DOHH2 (cell line): ENCODE results near the gene SPON2.

Experiments
- H3F3A ChIP-seq: fragments of 200-600 bp; sonication (generic), shearing (Covaris generic); 2 replicates; pipeline ENCODE4 v1.6.0; 2016; ENCODE audit warnings: antibody characterized with exemption, mild to moderate bottlenecking; ENCODE audit not compliant: control insufficient read depth, insufficient read depth
- H3K27ac ChIP-seq: fragments of 200-600 bp; sonication (generic); 2 replicates; pipeline ENCODE4 v1.5.1; 2014; ENCODE audit warnings: low read depth, mild to moderate bottlenecking, low read length, moderate library complexity
- H3K27me3 ChIP-seq: fragments of 200-600 bp; sonication (generic); 2 replicates; pipeline ENCODE4 v1.6.1; 2014; ENCODE audit warnings: mild to moderate bottlenecking, low read length, mixed read lengths; ENCODE audit not compliant: control insufficient read depth
- H3K36me3 ChIP-seq: fragments of 200-600 bp; sonication (generic); 2 replicates; pipeline ENCODE4 v1.6.1; 2014; ENCODE audit warnings: mild to moderate bottlenecking, low read length, moderate library complexity, mixed read lengths; ENCODE audit not compliant: control insufficient read depth
- H3K4me1 ChIP-seq: fragments of 200-600 bp; sonication (generic); 2 replicates; pipeline ENCODE4 v1.6.1; 2014; ENCODE audit warnings: mild to moderate bottlenecking, low read length, mixed read lengths; ENCODE audit not compliant: control insufficient read depth
- H3K4me2 ChIP-seq: fragments of 200-600 bp; sonication (generic); 2 replicates; pipeline ENCODE4 v1.6.0; 2014; ENCODE audit warnings: mild to moderate bottlenecking, low read length, moderate library complexity
- H3K4me3 ChIP-seq: fragments of 200-600 bp; sonication (generic); 2 replicates; pipeline ENCODE4 v1.5.1; 2014; ENCODE audit warnings: mild to moderate bottlenecking, low read length, mixed read lengths
- H3K79me2 ChIP-seq: fragments of 200-600 bp; sonication (generic); 2 replicates; pipeline ENCODE4 v1.6.1; 2014; ENCODE audit warnings: mild to moderate bottlenecking, low read length, mixed read lengths; ENCODE audit not compliant: control insufficient read depth
- H3K9me2 ChIP-seq: fragments of 200-600 bp; sonication (generic); replicated peaks from 2 replicates; pipeline ENCODE4 v1.6.1; 2014; ENCODE audit warnings: mild to moderate bottlenecking, low read length, mixed read lengths; ENCODE audit not compliant: control insufficient read depth
- H3K9me3 ChIP-seq: fragments of 200-600 bp; sonication (generic); 2 replicates; pipeline ENCODE4 v1.6.1; 2014; ENCODE audit warnings: antibody characterized with exemption, low read length, mixed read lengths; ENCODE audit not compliant: control insufficient read depth, insufficient read depth
- H4K20me1 ChIP-seq: fragments of 200-600 bp; sonication (generic); 2 replicates; pipeline ENCODE4 v1.6.0; 2014; ENCODE audit warnings: low read depth, mild to moderate bottlenecking, antibody characterized with exemption, low read length, moderate library complexity; ENCODE audit not compliant: control insufficient read depth, insufficient read depth
- CTCF ChIP-seq: fragments of 200-600 bp; sonication (generic); IDR thresholded peaks from one replicate; pipeline ENCODE4 v1.5.1; 2014; ENCODE audit warnings: antibody characterized with exemption, mild to moderate bottlenecking, low read depth, low read length; ENCODE audit not compliant: poor library complexity, severe bottlenecking
- EZH2phosphoT487 ChIP-seq: fragments of 200-600 bp; sonication (generic); IDR thresholded peaks from 2 replicates; pipeline ENCODE4 v1.6.1; 2017; ENCODE audit warnings: borderline replicate concordance, mild to moderate bottlenecking, antibody characterized with exemption, low read length, moderate library complexity, mixed read lengths

SPON2 gene

DNA sequence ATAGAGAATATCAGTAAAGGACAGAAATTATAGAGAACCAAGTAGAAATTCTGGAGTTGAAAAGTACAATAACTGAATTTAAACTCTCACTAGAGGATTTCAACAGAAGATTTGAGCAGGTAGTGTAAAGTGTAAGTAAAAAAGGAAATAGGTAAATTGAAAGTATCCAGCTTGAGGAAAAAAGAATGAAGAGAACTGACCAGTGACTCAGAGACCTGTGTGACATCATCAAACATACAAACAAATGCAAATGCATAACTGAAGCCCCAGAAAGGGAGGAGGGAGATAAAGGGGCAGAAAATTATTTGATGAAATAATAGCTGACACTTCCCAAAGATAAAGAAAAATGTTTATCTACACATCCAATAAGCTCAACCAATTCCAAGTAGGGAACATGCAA lies 8.3 kb upstream of the SPON2 start:
- no peak overlapping the region for H3K4me3 ChIP-seq
- H3K27ac ChIP-seq: no peak overlapping the region
- peaks cover 25% of the 10 kb centered on the region for H3K4me1 ChIP-seq
- H3K9me2 ChIP-seq: no peaks in the 10 kb centered on the region
- TF ChIP-seq EZH2phosphoT487 (no peak), CTCF (no peak)
- peaks cover 49% of the 10 kb centered on the region for H3K36me3 ChIP-seq
- no peak overlapping the region for H3K4me2 ChIP-seq
- H4K20me1 ChIP-seq: no peaks in the 10 kb centered on the region
- no peaks in the 10 kb centered on the region for H3F3A ChIP-seq
- no peaks in the 10 kb centered on the region for H3K27me3 ChIP-seq
- H3K9me3 ChIP-seq: peaks cover 15% of the 10 kb centered on the region
- H3K79me2 ChIP-seq: peaks cover 19% of the 10 kb centered on the region

GRCh38 chr4:1179976-1180375 lies 7.6 kb upstream of the SPON2 start:
- Histone ChIP-seq H3K4me2 (no peak overlapping the region), H3K27me3 (no peaks in the 10 kb centered on the region), H3F3A (no peaks in the 10 kb centered on the region), H3K9me3 (peaks cover 15% of the 10 kb centered on the region), H3K36me3 (peaks cover 49% of the 10 kb centered on the region), H3K9me2 (no peaks in the 10 kb centered on the region), H3K4me1 (peaks cover 24% of the 10 kb centered on the region), H3K27ac (no peak overlapping the region), H3K4me3 (no peak overlapping the region), H4K20me1 (no peaks in the 10 kb centered on the region), H3K79me2 (peaks cover 19% of the 10 kb centered on the region)
- TF ChIP-seq CTCF (no peak), EZH2phosphoT487 (no peak)

DNA sequence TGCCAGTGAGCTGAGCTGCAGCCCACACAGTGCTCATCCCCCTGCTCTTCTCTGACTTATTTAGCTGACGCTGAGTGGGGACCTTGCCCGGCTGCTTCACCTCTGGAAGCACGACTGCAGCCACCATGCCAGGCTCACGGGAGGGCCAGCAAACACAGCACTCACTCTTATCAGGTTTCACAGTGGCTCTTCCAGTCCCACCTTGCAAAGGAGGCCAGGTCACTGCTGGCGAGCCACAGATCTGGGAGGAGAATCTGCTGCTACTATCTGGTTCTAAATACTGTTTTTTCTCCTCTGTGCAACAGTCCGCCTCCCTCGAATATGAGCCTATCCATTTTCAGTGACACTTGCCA lies 6.7 kb upstream of the SPON2 start:
- Histone ChIP-seq H3F3A (peaks cover 3% of the 10 kb centered on the region; the same call in 1 of the 2 replicates), H3K36me3 (peaks cover 48% of the 10 kb centered on the region), H3K27ac (no peak overlapping the region), H3K4me2 (no peak overlapping the region), H4K20me1 (no peaks in the 10 kb centered on the region), H3K79me2 (peaks cover 17% of the 10 kb centered on the region), H3K9me2 (no peaks in the 10 kb centered on the region), H3K27me3 (no peaks in the 10 kb centered on the region), H3K4me3 (no peak overlapping the region), H3K4me1 (peaks cover 15% of the 10 kb centered on the region), H3K9me3 (peaks cover 15% of the 10 kb centered on the region)
- TF ChIP-seq CTCF: no peak
- TF ChIP-seq EZH2phosphoT487: no peak
